Activated T-helper 17 cell treated with anti-CD3 and anti-CD28 coated beads, Interleukin-2, amount 50 U/mL, for 72 hours (primary cell): ENCODE results near the gene SESN1. TPM values are rescaled to one million over a fixed set of nuclear protein-coding genes. Genes with fewer than 3 reads are reported as not detected.
"Not testable (repeated sequence)": the region's sequence is repeated elsewhere in the genome, so short reads cannot be mapped to it uniquely, and the experiment has no call there.

Experiments used
- ATAC-seq: fragments of 150-1000 bp; cut with Tn5 transposase; replicated peaks from 2 replicates; pipeline ENCODE4 v1.10.0; 2021; ENCODE audit warnings: mild to moderate bottlenecking, moderate library complexity
- H3K27ac Mint-ChIP-seq: one replicate; pipeline ENCODE4 v1.8.0; 2022; ENCODE audit warnings: mixed read lengths
- H3K27me3 Mint-ChIP-seq: one replicate; pipeline ENCODE4 v1.8.0; 2022; ENCODE audit warnings: mixed read lengths
- H3K36me3 Mint-ChIP-seq: one replicate; pipeline ENCODE4 v1.8.0; 2022; ENCODE audit warnings: low read depth, mild to moderate bottlenecking, mixed read lengths
- H3K4me1 Mint-ChIP-seq: one replicate; pipeline ENCODE4 v1.8.0; 2022; ENCODE audit warnings: mixed read lengths
- H3K4me3 Mint-ChIP-seq: one replicate; pipeline ENCODE4 v1.8.0; 2022; ENCODE audit warnings: mild to moderate bottlenecking, mixed read lengths
- H3K9me3 Mint-ChIP-seq: one replicate; pipeline ENCODE4 v1.8.0; 2022; ENCODE audit warnings: mixed read lengths
- total RNA-seq, 2 donors: library from RNA; stranded (reverse); gene quantifications; one replicate each; pipeline ENCODE4 v1.2.3, GENCODE V29; 2022

SESN1 gene
- total RNA-seq, 2 donors from 2014 or later, result 9.8 to 23.0 TPM

- Mint-ChIP-seq H3K27me3 (no peaks in the 10 kb centered on the region), H3K4me1 (peaks cover 18% of the 10 kb centered on the region), H3K27ac (no peak overlapping the region), H3K4me3 (peak overlapping the region; percentile 48), H3K9me3 (no peaks in the 10 kb centered on the region), H3K36me3 (peaks cover 61% of the 10 kb centered on the region)
- no peak for ATAC-seq
Observed at GRCh38 chr6:109001291-109001894, 93.3 kb downstream of the SESN1 start.

GRCh38 chr6:109000289-109000688 lies 94.4 kb downstream of the SESN1 start:
- Mint-ChIP-seq H3K36me3 (peaks cover 70% of the 10 kb centered on the region), H3K4me1 (peaks cover 13% of the 10 kb centered on the region), H3K9me3 (no peaks in the 10 kb centered on the region), H3K27ac (no peak overlapping the region), H3K27me3 (no peaks in the 10 kb centered on the region), H3K4me3 (no peak overlapping the region)
- ATAC-seq, result no peak

- H3K27me3 Mint-ChIP-seq, result no peaks in the 10 kb centered on the region
- peaks cover 8% of the 10 kb centered on the region for H3K4me1 Mint-ChIP-seq
- no peak for ATAC-seq
- peaks cover 78% of the 10 kb centered on the region for H3K36me3 Mint-ChIP-seq
- no peaks in the 10 kb centered on the region for H3K9me3 Mint-ChIP-seq
- no peak overlapping the region for H3K4me3 Mint-ChIP-seq
- H3K27ac Mint-ChIP-seq, result no peak overlapping the region
Observed at GRCh38 chr6:108999428-108999827, 95.2 kb downstream of the SESN1 start.

GRCh38 chr6:108998485-108998884 lies 96.2 kb downstream of the SESN1 start:
- H3K9me3 Mint-ChIP-seq, result no peaks in the 10 kb centered on the region
- H3K27me3 Mint-ChIP-seq, result no peaks in the 10 kb centered on the region
- H3K36me3 Mint-ChIP-seq, result peaks cover 87% of the 10 kb centered on the region

GRCh38 chr6:108996208-108996607 lies 98.4 kb downstream of the SESN1 start:
- Mint-ChIP-seq H3K9me3 (no peaks in the 10 kb centered on the region), H3K36me3 (peaks cover 91% of the 10 kb centered on the region), H3K27ac (no peak overlapping the region), H3K4me3 (no peak overlapping the region), H3K4me1 (no peaks in the 10 kb centered on the region), H3K27me3 (no peaks in the 10 kb centered on the region)
- no peak for ATAC-seq

More at GRCh38 chr6:108998485-108998884, 96.2 kb downstream of the SESN1 start:
- Mint-ChIP-seq H3K27ac (no peak overlapping the region), H3K4me3 (no peak overlapping the region), H3K4me1 (peaks cover 8% of the 10 kb centered on the region)
- ATAC-seq, result no peak

- Mint-ChIP-seq H3K4me1 (no peaks in the 10 kb centered on the region), H3K4me3 (no peak overlapping the region), H3K27me3 (no peaks in the 10 kb centered on the region), H3K9me3 (no peaks in the 10 kb centered on the region), H3K27ac (no peak overlapping the region), H3K36me3 (peaks cover 95% of the 10 kb centered on the region)
- ATAC-seq, result no peak
Observed at GRCh38 chr6:108995296-108995695, 99.3 kb downstream of the SESN1 start.

GRCh38 chr6:108993876-108994275 lies 100.8 kb downstream of the SESN1 start:
- H3K27ac Mint-ChIP-seq, result no peak overlapping the region
- ATAC-seq, result no peak
- H3K4me3 Mint-ChIP-seq, result no peak overlapping the region
- no peaks in the 10 kb centered on the region for H3K27me3 Mint-ChIP-seq
- H3K9me3 Mint-ChIP-seq, result no peaks in the 10 kb centered on the region
- H3K36me3 Mint-ChIP-seq, result peaks cover 92% of the 10 kb centered on the region
- H3K4me1 Mint-ChIP-seq, result no peaks in the 10 kb centered on the region

- H3K9me3 Mint-ChIP-seq, result no peaks in the 10 kb centered on the region
- H3K27me3 Mint-ChIP-seq, result no peaks in the 10 kb centered on the region
- peaks cover 86% of the 10 kb centered on the region for H3K36me3 Mint-ChIP-seq
- no peak overlapping the region for H3K27ac Mint-ChIP-seq
- no peak overlapping the region for H3K4me3 Mint-ChIP-seq
- no peak for ATAC-seq
- H3K4me1 Mint-ChIP-seq, result no peaks in the 10 kb centered on the region
Observed at GRCh38 chr6:108989700-108990099, 104.9 kb downstream of the SESN1 start.

- H3K27me3 Mint-ChIP-seq, result no peaks in the 10 kb centered on the region
- no peak overlapping the region for H3K27ac Mint-ChIP-seq
- H3K4me3 Mint-ChIP-seq, result no peak overlapping the region
- H3K9me3 Mint-ChIP-seq, result no peaks in the 10 kb centered on the region
- H3K36me3 Mint-ChIP-seq, result peaks cover 77% of the 10 kb centered on the region
- H3K4me1 Mint-ChIP-seq, result no peaks in the 10 kb centered on the region
- ATAC-seq, result no peak
Observed at GRCh38 chr6:108988765-108989164, 105.9 kb downstream of the SESN1 start.

- ATAC-seq, result no peak
- Mint-ChIP-seq H3K27ac (no peak overlapping the region), H3K9me3 (no peaks in the 10 kb centered on the region), H3K36me3 (peaks cover 72% of the 10 kb centered on the region), H3K4me1 (no peaks in the 10 kb centered on the region), H3K27me3 (no peaks in the 10 kb centered on the region), H3K4me3 (no peak overlapping the region)
Observed at GRCh38 chr6:108988296-108988695, 106.3 kb downstream of the SESN1 start.

- H3K9me3 Mint-ChIP-seq, result no peaks in the 10 kb centered on the region
- H3K27ac Mint-ChIP-seq, result no peak overlapping the region
Observed at GRCh38 chr6:108987156-108987555, 107.5 kb downstream of the SESN1 start.

GRCh38 chr6:108985301-108985700 lies 109.3 kb downstream of the SESN1 start:
- peaks cover 45% of the 10 kb centered on the region for H3K36me3 Mint-ChIP-seq
- no peak overlapping the region for H3K4me3 Mint-ChIP-seq
- H3K27ac Mint-ChIP-seq, result no peak overlapping the region
- no peaks in the 10 kb centered on the region for H3K4me1 Mint-ChIP-seq
- H3K27me3 Mint-ChIP-seq, result no peaks in the 10 kb centered on the region
- ATAC-seq, result no peak
- peaks cover 5% of the 10 kb centered on the region for H3K9me3 Mint-ChIP-seq

More at GRCh38 chr6:108987156-108987555, 107.5 kb downstream of the SESN1 start:
- Mint-ChIP-seq H3K4me1 (no peaks in the 10 kb centered on the region), H3K36me3 (peaks cover 63% of the 10 kb centered on the region), H3K4me3 (no peak overlapping the region), H3K27me3 (no peaks in the 10 kb centered on the region)
- ATAC-seq, result no peak

- H3K9me3 Mint-ChIP-seq, result peaks cover 11% of the 10 kb centered on the region
- H3K27ac Mint-ChIP-seq, result no peak overlapping the region
- H3K36me3 Mint-ChIP-seq, result peaks cover 27% of the 10 kb centered on the region
- no peak overlapping the region for H3K4me3 Mint-ChIP-seq
- ATAC-seq, result no peak
- no peaks in the 10 kb centered on the region for H3K27me3 Mint-ChIP-seq
- peaks cover 4% of the 10 kb centered on the region for H3K4me1 Mint-ChIP-seq
Observed at GRCh38 chr6:108983151-108983550, 111.5 kb downstream of the SESN1 start.

- H3K27ac Mint-ChIP-seq, result no peak overlapping the region
- no peak for ATAC-seq
- peaks cover 5% of the 10 kb centered on the region for H3K4me1 Mint-ChIP-seq
- H3K4me3 Mint-ChIP-seq, result no peak overlapping the region
- peaks cover 16% of the 10 kb centered on the region for H3K9me3 Mint-ChIP-seq
- H3K27me3 Mint-ChIP-seq, result no peaks in the 10 kb centered on the region
- peaks cover 20% of the 10 kb centered on the region for H3K36me3 Mint-ChIP-seq
Observed at GRCh38 chr6:108982154-108983113, 112.2 kb downstream of the SESN1 start.

GRCh38 chr6:108978638-108979037 lies 116.0 kb downstream of the SESN1 start:
- Mint-ChIP-seq H3K9me3 (peaks cover 16% of the 10 kb centered on the region), H3K27ac (peak overlapping the region; percentile 0)
- ATAC-seq, H3K27me3 Mint-ChIP-seq, H3K36me3 Mint-ChIP-seq, H3K4me3 Mint-ChIP-seq, H3K4me1 Mint-ChIP-seq: not testable (repeated sequence)
